BE2C (cell line): ENCODE results near the gene GDPD5.

Experiments
- DNase-seq: peaks from one replicate; pipeline ENCODE4 v3.0.0-alpha.2; 2020
- H3K27me3 ChIP-seq: fragments of 250-450 bp; sonication (Bioruptor Pico); 2 replicates; pipeline ENCODE4 v1.5.1; 2020; ENCODE audit warnings: mild to moderate bottlenecking
- H3K36me3 ChIP-seq: fragments of 250-450 bp; sonication (Bioruptor Pico); 2 replicates; pipeline ENCODE4 v1.5.1; 2020; ENCODE audit warnings: mild to moderate bottlenecking
- H3K4me1 ChIP-seq: fragments of 250-450 bp; sonication (Bioruptor Pico); 2 replicates; pipeline ENCODE4 v1.5.1; 2020
- H3K4me3 ChIP-seq: 2 replicates; pipeline ENCODE4 v1.5.1; 2011; ENCODE audit warnings: low read depth, low read length
- H3K9me3 ChIP-seq: fragments of 250-450 bp; sonication (Bioruptor Pico); 2 replicates; pipeline ENCODE4 v1.5.1; 2020
- TF ChIP-seq, protein P1 (sequence below): IDR thresholded peaks from 2 replicates; pipeline ENCODE4 v1.5.1; 2012; ENCODE audit warnings: mild to moderate bottlenecking, low read depth, low read length

Gene GDPD5

DNA sequence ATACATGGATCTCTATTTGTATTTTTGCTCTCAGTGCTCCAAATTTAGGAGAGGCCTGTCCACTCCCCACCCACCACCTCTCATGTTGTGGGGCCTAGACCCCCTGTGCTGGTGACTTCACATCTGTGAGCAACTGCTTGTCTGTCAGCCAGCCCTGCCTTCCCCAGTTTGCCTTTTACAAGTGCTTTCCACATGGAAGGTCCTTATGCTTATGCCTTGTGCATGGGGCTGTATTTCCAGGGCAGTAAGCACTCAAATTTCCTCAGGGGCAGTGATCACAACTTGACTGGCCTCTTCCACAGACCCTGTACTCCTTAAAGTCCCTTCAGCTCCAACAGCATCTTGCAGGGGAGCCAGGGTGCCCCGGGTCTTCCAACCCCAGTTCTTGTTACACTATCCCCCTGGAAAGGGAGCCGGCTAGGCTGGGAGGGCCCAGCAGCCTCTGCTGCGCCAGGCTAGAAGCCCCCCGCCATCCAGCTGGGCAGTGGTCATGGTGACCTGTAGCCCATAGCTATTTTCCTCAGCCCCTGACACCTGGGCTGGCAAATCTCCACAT lies 29.9 kb downstream of the GDPD5 start:
- H3K4me1 ChIP-seq: no peaks in the 10 kb centered on the region
- no peak overlapping the region for H3K4me3 ChIP-seq
- H3K27me3 ChIP-seq: no peaks in the 10 kb centered on the region
- TF ChIP-seq, protein P1, sequence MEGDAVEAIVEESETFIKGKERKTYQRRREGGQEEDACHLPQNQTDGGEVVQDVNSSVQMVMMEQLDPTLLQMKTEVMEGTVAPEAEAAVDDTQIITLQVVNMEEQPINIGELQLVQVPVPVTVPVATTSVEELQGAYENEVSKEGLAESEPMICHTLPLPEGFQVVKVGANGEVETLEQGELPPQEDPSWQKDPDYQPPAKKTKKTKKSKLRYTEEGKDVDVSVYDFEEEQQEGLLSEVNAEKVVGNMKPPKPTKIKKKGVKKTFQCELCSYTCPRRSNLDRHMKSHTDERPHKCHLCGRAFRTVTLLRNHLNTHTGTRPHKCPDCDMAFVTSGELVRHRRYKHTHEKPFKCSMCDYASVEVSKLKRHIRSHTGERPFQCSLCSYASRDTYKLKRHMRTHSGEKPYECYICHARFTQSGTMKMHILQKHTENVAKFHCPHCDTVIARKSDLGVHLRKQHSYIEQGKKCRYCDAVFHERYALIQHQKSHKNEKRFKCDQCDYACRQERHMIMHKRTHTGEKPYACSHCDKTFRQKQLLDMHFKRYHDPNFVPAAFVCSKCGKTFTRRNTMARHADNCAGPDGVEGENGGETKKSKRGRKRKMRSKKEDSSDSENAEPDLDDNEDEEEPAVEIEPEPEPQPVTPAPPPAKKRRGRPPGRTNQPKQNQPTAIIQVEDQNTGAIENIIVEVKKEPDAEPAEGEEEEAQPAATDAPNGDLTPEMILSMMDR: no peak
- no peaks in the 10 kb centered on the region for H3K36me3 ChIP-seq
- no peak for DNase-seq
- H3K9me3 ChIP-seq: no peaks in the 10 kb centered on the region

DNA sequence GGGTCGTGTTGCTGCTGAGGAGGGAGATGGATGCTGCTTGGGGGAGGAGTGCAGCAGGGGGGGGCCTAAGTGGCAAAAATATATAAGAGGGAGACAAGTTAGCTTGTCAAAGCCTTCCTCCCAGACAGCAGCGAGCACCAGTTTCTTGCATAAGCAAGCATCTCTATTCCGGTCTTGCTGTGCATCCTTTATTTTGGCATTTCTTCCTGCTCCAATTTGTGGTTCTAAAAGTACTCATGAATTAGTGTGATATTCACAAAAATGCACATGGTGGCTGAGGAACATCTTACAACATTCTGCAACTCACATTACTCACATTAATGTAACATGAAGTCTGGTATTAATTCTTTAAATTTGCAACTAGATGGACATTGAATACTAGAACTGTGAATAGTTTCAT lies 32.1 kb downstream of the GDPD5 start:
- Histone ChIP-seq H3K4me1 (peaks cover 2% of the 10 kb centered on the region; the same call in 1 of the 2 replicates), H3K36me3 (no peaks in the 10 kb centered on the region), H3K4me3 (no peak overlapping the region), H3K27me3 (no peaks in the 10 kb centered on the region), H3K9me3 (no peaks in the 10 kb centered on the region)
- TF ChIP-seq, protein P1: no peak
- DNase-seq: no peak

DNA sequence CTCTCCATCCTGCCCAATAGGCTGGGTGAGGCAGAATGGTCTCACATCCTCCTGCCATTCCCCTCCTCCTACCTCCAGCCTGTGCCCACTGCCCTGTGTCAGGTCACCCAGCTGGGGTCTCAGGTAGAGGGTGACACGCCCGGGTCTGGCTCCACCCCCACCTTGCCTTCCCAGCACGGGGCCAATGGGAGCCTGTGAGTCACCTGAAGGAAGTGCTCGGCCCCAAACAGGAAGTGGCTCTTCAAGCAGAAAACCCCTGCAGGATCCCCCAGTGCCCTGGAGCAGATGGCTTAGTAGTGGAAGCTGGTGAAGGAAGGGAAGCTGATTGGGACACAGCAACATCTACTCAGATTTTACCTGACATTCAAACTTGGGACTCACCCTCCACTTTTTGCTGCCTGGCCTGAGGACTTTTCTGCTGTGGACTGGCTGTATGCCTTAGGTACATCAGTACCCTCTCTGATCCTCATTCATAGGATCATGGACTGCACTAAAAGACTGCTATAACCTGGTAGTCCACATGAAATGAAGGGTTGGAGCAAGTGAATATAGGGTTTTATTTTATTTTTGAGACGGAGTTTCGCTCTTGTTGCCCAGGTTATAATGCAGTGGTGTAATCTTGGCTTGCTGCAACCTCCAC lies 33.4 kb downstream of the GDPD5 start:
- H3K36me3 ChIP-seq: no peaks in the 10 kb centered on the region
- TF ChIP-seq, protein P1: no peak
- H3K4me1 ChIP-seq: peaks cover 5% of the 10 kb centered on the region; the same call in 1 of the 2 replicates
- no peak for DNase-seq
- H3K9me3 ChIP-seq: no peaks in the 10 kb centered on the region
- H3K27me3 ChIP-seq: no peaks in the 10 kb centered on the region
- H3K4me3 ChIP-seq: no peak overlapping the region

DNA sequence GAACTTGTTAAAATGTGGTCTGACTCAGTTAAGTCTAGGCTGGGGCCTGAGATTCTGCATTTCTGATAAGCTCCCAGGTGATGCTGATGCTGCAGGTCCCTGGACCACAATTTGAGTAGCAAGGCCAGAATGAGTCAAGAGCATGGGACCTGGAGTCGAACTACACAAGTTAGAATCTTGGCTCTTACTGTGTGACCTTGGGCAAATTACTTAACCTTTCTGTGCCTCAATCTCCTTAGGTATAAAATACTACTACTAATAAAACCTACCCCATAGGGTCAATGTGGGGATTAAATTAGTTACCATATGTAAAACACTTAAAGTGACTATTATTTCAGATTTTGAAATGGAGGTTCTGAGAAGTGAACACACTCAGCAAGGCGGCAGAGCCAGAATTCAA lies 34.3 kb downstream of the GDPD5 start:
- H3K4me1 ChIP-seq: peaks cover 5% of the 10 kb centered on the region; the same call in 1 of the 2 replicates
- no peak overlapping the region for H3K4me3 ChIP-seq
- H3K27me3 ChIP-seq: no peaks in the 10 kb centered on the region
- TF ChIP-seq, protein P1: no peak
- H3K36me3 ChIP-seq: no peaks in the 10 kb centered on the region
- no peak for DNase-seq
- H3K9me3 ChIP-seq: no peaks in the 10 kb centered on the region

DNA sequence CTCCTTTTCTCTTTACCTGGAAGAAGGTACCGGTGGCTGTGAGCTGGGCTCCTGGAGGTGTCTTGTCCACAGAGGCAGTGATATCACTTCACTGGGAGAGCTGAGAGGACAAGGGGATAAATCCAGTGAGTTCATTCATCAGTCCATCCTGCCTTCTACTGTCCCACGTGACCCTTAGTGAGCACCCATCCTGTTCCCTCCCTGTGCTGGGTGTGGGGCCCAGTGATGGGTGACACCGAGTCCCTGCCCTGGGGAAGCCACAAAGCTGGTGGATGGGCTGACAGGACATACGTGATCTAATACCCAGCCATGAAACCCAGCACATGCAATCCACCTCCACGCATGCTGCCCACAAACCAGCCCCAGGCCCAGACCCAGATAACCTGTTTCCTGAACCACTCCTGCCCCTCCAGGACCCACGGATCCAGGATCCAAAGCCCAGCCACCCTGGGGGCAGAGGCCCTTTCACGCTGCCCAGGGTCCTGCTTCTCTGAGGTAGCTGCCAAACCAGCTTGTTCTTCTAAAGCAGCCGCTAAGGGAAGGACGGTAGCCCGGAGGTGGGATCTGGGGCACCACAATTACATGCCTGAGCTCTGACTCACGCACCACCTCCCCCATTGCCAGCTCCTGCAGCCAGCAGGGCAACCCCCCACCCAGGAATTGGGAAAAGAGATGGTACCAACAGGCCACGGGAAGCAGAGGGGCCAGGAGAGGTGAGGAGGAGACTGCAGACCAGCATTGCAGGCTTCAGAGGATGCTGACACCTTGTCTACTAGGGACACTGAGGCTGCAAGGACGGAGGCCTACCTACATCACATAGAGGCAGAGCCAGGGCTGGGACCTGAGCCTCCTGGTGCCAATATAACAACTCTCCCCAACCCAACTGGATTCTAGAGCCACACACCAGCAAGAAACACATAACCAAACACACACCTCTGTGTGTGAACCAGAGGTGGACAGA lies 35.2 kb downstream of the GDPD5 start:
- DNase-seq: no peak

More for the DNA sequence above, 35.2 kb downstream of the GDPD5 start:
- peaks cover 5% of the 10 kb centered on the region; the same call in 1 of the 2 replicates for H3K4me1 ChIP-seq
- no peaks in the 10 kb centered on the region for H3K27me3 ChIP-seq
- no peaks in the 10 kb centered on the region for H3K9me3 ChIP-seq
- TF ChIP-seq, protein P1: no peak
- no peaks in the 10 kb centered on the region for H3K36me3 ChIP-seq
- H3K4me3 ChIP-seq: no peak overlapping the region
